ENCODE measurements around the gene ALDH1B1.

Gene ALDH1B1

DNA sequence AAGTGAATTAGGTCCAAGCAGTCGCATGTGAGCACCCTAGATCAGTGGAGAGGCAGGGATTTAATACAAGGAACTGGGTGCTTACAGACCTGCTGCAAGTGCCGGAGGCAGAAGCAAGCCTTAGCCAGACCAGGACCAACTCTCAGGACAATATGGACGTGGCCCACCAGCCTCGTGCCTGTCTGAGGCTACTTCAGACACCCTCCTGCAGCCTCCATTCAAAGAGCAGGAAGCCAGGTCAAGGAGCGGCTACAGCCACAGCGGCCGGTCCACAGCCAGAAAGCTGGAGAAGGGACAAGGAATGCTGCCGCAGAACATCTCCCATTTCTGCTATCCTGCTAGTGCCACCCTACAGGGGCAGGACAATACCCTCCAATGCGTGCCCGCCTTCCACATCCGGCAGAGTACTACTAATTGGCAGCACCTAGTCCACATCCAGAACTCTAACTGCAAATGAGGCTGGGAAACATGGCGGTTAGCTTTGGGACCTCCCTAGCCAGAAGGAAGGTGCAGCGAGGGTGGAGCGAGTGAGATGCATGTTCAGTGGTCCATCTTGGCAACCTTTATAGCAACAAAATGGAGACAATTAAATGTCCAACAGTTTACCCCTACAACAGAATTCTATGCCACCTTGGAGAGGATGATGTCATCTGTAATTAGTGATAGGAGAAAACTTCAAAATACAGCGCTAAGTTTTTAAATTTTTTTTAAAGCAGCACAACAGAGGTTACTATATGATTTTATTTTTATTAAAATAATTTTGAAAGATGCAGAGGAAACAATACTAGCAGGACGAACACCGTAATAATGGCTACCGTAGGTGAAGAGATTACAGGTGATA, 1.0 kb upstream of the ALDH1B1 start:
- H3K4me2 ChIP-seq (ENCODE audit: low read depth, low read length, poor library complexity, severe bottlenecking), result peak overlapping the region; percentile 98
- H3K36me3 ChIP-seq (ENCODE audit: insufficient read depth, low read length), result peaks cover 6% of the 10 kb centered on the region; the same call in 1 of the 2 replicates
- no peaks in the 10 kb centered on the region for H3F3A ChIP-seq (ENCODE audit: low read depth)
- no peaks in the 10 kb centered on the region for H4K20me1 ChIP-seq (ENCODE audit: insufficient read depth, low read length, poor library complexity, severe bottlenecking)
- no peaks in the 10 kb centered on the region for H3K9me3 ChIP-seq (ENCODE audit: insufficient read depth, low read depth, low read length)
- peak overlapping the region; percentile 89 for H3K9ac ChIP-seq (ENCODE audit: low read depth, low read length, poor library complexity, severe bottlenecking)
- H3K4me3 ChIP-seq (ENCODE audit: low read length, poor library complexity, severe bottlenecking), result peak overlapping the region; percentile 97
- TF ChIP-seq, protein P1, sequence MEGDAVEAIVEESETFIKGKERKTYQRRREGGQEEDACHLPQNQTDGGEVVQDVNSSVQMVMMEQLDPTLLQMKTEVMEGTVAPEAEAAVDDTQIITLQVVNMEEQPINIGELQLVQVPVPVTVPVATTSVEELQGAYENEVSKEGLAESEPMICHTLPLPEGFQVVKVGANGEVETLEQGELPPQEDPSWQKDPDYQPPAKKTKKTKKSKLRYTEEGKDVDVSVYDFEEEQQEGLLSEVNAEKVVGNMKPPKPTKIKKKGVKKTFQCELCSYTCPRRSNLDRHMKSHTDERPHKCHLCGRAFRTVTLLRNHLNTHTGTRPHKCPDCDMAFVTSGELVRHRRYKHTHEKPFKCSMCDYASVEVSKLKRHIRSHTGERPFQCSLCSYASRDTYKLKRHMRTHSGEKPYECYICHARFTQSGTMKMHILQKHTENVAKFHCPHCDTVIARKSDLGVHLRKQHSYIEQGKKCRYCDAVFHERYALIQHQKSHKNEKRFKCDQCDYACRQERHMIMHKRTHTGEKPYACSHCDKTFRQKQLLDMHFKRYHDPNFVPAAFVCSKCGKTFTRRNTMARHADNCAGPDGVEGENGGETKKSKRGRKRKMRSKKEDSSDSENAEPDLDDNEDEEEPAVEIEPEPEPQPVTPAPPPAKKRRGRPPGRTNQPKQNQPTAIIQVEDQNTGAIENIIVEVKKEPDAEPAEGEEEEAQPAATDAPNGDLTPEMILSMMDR (conservative IDR thresholded peaks at IDR 0.05; ENCODE audit: low read length), result no peak
- no peak for TF ChIP-seq EZH2phosphoT487 (IDR thresholded peaks at IDR 0.05; ENCODE audit: borderline replicate concordance)
- H3K9me2 ChIP-seq (replicated peaks; ENCODE audit: low read depth, low read length), result no peaks in the 10 kb centered on the region
- H3K79me2 ChIP-seq (ENCODE audit: insufficient read depth, low read length), result peaks cover 27% of the 10 kb centered on the region
- H3K27me3 ChIP-seq (ENCODE audit: insufficient read depth, low read length, poor library complexity, severe bottlenecking), result no peaks in the 10 kb centered on the region
- H3K4me1 ChIP-seq (ENCODE audit: insufficient read depth, low read length, poor library complexity, severe bottlenecking), result peaks cover 20% of the 10 kb centered on the region
- H2AFZ ChIP-seq (ENCODE audit: low read length), result peak overlapping the region; percentile 99

DNA sequence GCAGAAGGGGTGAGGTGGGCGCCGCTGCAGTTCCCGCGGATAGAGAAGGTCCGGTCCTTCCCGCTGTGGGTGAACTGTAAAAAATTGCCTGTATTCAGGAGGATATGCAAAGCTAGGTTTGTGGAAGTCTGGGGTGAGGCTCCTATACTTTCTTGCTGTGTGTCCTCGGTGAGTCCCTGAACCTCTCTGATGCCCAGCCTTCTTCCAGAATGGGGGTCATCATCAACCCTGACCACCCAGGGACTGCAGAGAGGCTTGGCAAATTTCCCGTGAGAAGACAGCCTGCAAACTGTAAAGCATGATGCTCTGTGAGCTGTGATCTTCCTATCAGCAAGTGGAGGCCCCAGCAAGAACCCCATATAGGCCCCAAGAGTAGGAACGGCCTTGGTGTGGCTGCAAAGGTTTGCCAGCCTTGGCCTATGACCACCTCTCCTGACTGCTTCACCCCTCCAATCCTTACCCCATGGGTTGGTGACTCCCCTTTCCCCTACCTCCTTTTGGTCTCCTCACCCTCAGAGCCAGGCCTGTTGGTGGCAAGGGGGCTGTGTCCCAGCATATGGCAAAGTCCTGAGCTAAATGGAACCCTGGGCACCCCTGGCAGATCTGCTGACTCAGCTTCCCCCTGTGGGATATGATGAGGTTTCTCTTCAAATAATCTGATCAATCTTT, 760 bp downstream of the ALDH1B1 start:
- peak overlapping the region; percentile 99 for H2AFZ ChIP-seq (ENCODE audit: low read length)
- H3K9me3 ChIP-seq (ENCODE audit: insufficient read depth, low read depth, low read length), result no peaks in the 10 kb centered on the region
- no peaks in the 10 kb centered on the region for H3K9me2 ChIP-seq (replicated peaks; ENCODE audit: low read depth, low read length)
- H3K27me3 ChIP-seq (ENCODE audit: insufficient read depth, low read length, poor library complexity, severe bottlenecking), result no peaks in the 10 kb centered on the region
- H4K20me1 ChIP-seq (ENCODE audit: insufficient read depth, low read length, poor library complexity, severe bottlenecking), result no peaks in the 10 kb centered on the region
- H3K4me3 ChIP-seq (ENCODE audit: low read length, poor library complexity, severe bottlenecking), result peak overlapping the region; percentile 97
- H3K4me2 ChIP-seq (ENCODE audit: low read depth, low read length, poor library complexity, severe bottlenecking), result peak overlapping the region; percentile 98
- H3K9ac ChIP-seq (ENCODE audit: low read depth, low read length, poor library complexity, severe bottlenecking), result peak overlapping the region; percentile 89
- TF ChIP-seq EZH2phosphoT487 (IDR thresholded peaks at IDR 0.05; ENCODE audit: borderline replicate concordance), result no peak
- TF ChIP-seq, protein P1 (conservative IDR thresholded peaks at IDR 0.05; ENCODE audit: low read length), result no peak
- peaks cover 19% of the 10 kb centered on the region; the same call in 1 of the 2 replicates for H3K36me3 ChIP-seq (ENCODE audit: insufficient read depth, low read length)
- H3K79me2 ChIP-seq (ENCODE audit: insufficient read depth, low read length), result peaks cover 27% of the 10 kb centered on the region
- H3F3A ChIP-seq (ENCODE audit: low read depth), result no peaks in the 10 kb centered on the region
- peaks cover 20% of the 10 kb centered on the region for H3K4me1 ChIP-seq (ENCODE audit: insufficient read depth, low read length, poor library complexity, severe bottlenecking)

GRCh38 chr9:38394416-38394815, 1.9 kb downstream of the ALDH1B1 start:
- TF ChIP-seq EZH2phosphoT487 (IDR thresholded peaks at IDR 0.05; ENCODE audit: borderline replicate concordance), result no peak
- TF ChIP-seq, protein P1 (conservative IDR thresholded peaks at IDR 0.05; ENCODE audit: low read length), result no peak
- H3K9ac ChIP-seq (ENCODE audit: low read depth, low read length, poor library complexity, severe bottlenecking), result peak overlapping the region; percentile 89
- no peaks in the 10 kb centered on the region for H3K27me3 ChIP-seq (ENCODE audit: insufficient read depth, low read length, poor library complexity, severe bottlenecking)
- H3K4me1 ChIP-seq (ENCODE audit: insufficient read depth, low read length, poor library complexity, severe bottlenecking), result peaks cover 20% of the 10 kb centered on the region
- no peaks in the 10 kb centered on the region for H3F3A ChIP-seq (ENCODE audit: low read depth)
- H3K4me2 ChIP-seq (ENCODE audit: low read depth, low read length, poor library complexity, severe bottlenecking), result peak overlapping the region; percentile 98
- no peaks in the 10 kb centered on the region for H3K9me2 ChIP-seq (replicated peaks; ENCODE audit: low read depth, low read length)
- no peaks in the 10 kb centered on the region for H3K9me3 ChIP-seq (ENCODE audit: insufficient read depth, low read depth, low read length)
- peaks cover 19% of the 10 kb centered on the region; the same call in 1 of the 2 replicates for H3K36me3 ChIP-seq (ENCODE audit: insufficient read depth, low read length)
- no peak overlapping the region for H2AFZ ChIP-seq (ENCODE audit: low read length)
- H3K4me3 ChIP-seq (ENCODE audit: low read length, poor library complexity, severe bottlenecking), result peak overlapping the region; percentile 97
- H4K20me1 ChIP-seq (ENCODE audit: insufficient read depth, low read length, poor library complexity, severe bottlenecking), result no peaks in the 10 kb centered on the region
- H3K79me2 ChIP-seq (ENCODE audit: insufficient read depth, low read length), result peaks cover 27% of the 10 kb centered on the region
